Upper lobe of left lung (tissue), 6 donors: ENCODE results near the gene PGRMC2. TPM values are rescaled to one million over a fixed set of nuclear protein-coding genes. Genes with fewer than 3 reads are reported as not detected.

ENCODE experiments used
- ATAC-seq, 2 donors: fragments of 200-7000 bp; cut with Tn5 transposase; one replicate each; pipeline ENCODE4 v1.9.1; 2022; ENCODE audit warnings: mild to moderate bottlenecking in 2 of 2, moderate library complexity in 2 of 2; ENCODE audit not compliant: low FRiP score in 2 of 2
- DNase-seq, 2 donors: peaks; one replicate each; pipeline ENCODE4 v3.0.0-alpha.2; 2019 to 2020
- H3K27ac ChIP-seq, 4 donors: fragments of 200-600 bp; sonication (generic); one replicate each; pipeline ENCODE4 v1.5.1; 2016 to 2019
- H3K27me3 ChIP-seq, 4 donors: fragments of 200-600 bp; sonication (generic); one replicate each; pipeline ENCODE4 v1.5.1; 2017 to 2019
- H3K36me3 ChIP-seq, 4 donors: fragments of 200-600 bp; sonication (generic); one replicate each; pipeline ENCODE4 v1.5.1; 2016 to 2019
- H3K4me1 ChIP-seq, 4 donors: fragments of 200-600 bp; sonication (generic); one replicate each; pipeline ENCODE4 v1.5.1; 2018 to 2019
- H3K4me3 ChIP-seq, 4 donors: fragments of 200-600 bp; sonication (generic); one replicate each; pipeline ENCODE4 v1.5.1; 2017 to 2019; ENCODE audit warnings: mild to moderate bottlenecking in 2 of 4, moderate library complexity in 1 of 4
- H3K9me3 ChIP-seq, 4 donors: fragments of 200-600 bp; sonication (generic); one replicate each; pipeline ENCODE4 v1.5.1; 2018 to 2019
- CTCF ChIP-seq, 6 experiments: fragments of 450-650 bp in 4 of 6; fragments of 200-600 bp in 2 of 6; sonication (generic) in 2 of 6; IDR thresholded peaks; one replicate each; pipeline ENCODE4 v1.5.1; 2016 to 2019; ENCODE audit warnings: antibody characterized with exemption in 6 of 6
- EP300 ChIP-seq, 4 donors: sonication (generic); formaldehyde crosslinking; IDR thresholded peaks; one replicate each; pipeline ENCODE4 v1.5.1; 2017; ENCODE audit warnings: antibody characterized with exemption in 4 of 4, control low read depth in 2 of 4
- POLR2A ChIP-seq, 4 donors: fragments of 450-650 bp; IDR thresholded peaks; one replicate each; pipeline ENCODE4 v1.5.1; 2016 to 2017; ENCODE audit warnings: antibody characterized with exemption in 4 of 4, mild to moderate bottlenecking in 2 of 4
- POLR2AphosphoS5 ChIP-seq, 2 donors: sonication (generic); formaldehyde crosslinking; IDR thresholded peaks; one replicate each; pipeline ENCODE4 v1.5.1; 2017; ENCODE audit warnings: antibody characterized with exemption in 2 of 2
- WGBS, 2 donors: methylation state at CpG; one replicate each; pipeline ENCODE4 v1.1.5; 2017 to 2018; 5-methylcytosine and 5-hydroxymethylcytosine counted together
- total RNA-seq, 6 donors: library from RNA; depleted of rRNA in 4 of 6; stranded (reverse); fragments of >200 nt in 4 of 6; gene quantifications; one replicate each; pipeline versions ENCODE4 v1.1.0 to v1.2.1, GENCODE V29; 2016 to 2021
- donor health status: DM: no; HTN: no; CAD: no; lungs with moderate emphysema.
- donor health status: DM: no; HTN: yes; CAD: no; lungs with severe emphysema.

Gene PGRMC2
- total RNA-seq, 6 donors from 2014 or later: 6.3 to 56.0 (median 36.5) TPM

- no peaks in the 10 kb centered on the region for H3K9me3 ChIP-seq
- DNase-seq: no peak
- peaks cover 15 to 44% (median 26%) of the 10 kb centered on the region in 4 donors for H3K4me1 ChIP-seq
- no peak overlapping the region for H3K4me3 ChIP-seq
- ATAC-seq: no peak
- H3K27me3 ChIP-seq: no peaks in the 10 kb centered on the region
- H3K27ac ChIP-seq: no peak overlapping the region
- H3K36me3 ChIP-seq: no peaks in the 10 kb centered on the region
- TF ChIP-seq POLR2AphosphoS5 (IDR thresholded peaks at IDR 0.05) (no peak), POLR2A (IDR thresholded peaks at IDR 0.05) (no peak), CTCF (IDR thresholded peaks at IDR 0.05) (no peak), EP300 (IDR thresholded peaks at IDR 0.05) (no peak)
Observed at GRCh38 chr4:128282516-128282915, 5.1 kb downstream of the PGRMC2 start.

GRCh38 chr4:128281354-128281753 lies 6.3 kb downstream of the PGRMC2 start:
- no peaks in the 10 kb centered on the region for H3K27me3 ChIP-seq
- H3K4me1 ChIP-seq: peaks cover 14 to 39% (median 26%) of the 10 kb centered on the region in 4 donors
- H3K27ac ChIP-seq: no peak overlapping the region
- WGBS, 2 donors: 98 to 100% methylated on average over 1 of the region's 1 CpG
- no peaks in the 10 kb centered on the region for H3K9me3 ChIP-seq
- no peak overlapping the region for H3K4me3 ChIP-seq
- TF ChIP-seq POLR2A (IDR thresholded peaks at IDR 0.05) (no peak), POLR2AphosphoS5 (IDR thresholded peaks at IDR 0.05) (no peak), CTCF (IDR thresholded peaks at IDR 0.05) (no peak), EP300 (IDR thresholded peaks at IDR 0.05) (no peak)
- H3K36me3 ChIP-seq: no peaks in the 10 kb centered on the region
- no peak for ATAC-seq
- DNase-seq: no peak

GRCh38 chr4:128279624-128280225 lies 7.9 kb downstream of the PGRMC2 start:
- 62 to 73% methylated on average over 2 of the region's 2 CpGs for WGBS, 2 donors

GRCh38 chr4:128277856-128278255 lies 9.8 kb downstream of the PGRMC2 start:
- H3K4me3 ChIP-seq: no peak overlapping the region
- no peak overlapping the region for H3K27ac ChIP-seq
- peaks cover 0 to 15% (median 8%) of the 10 kb centered on the region in 4 donors for H3K4me1 ChIP-seq
- no peaks in the 10 kb centered on the region for H3K27me3 ChIP-seq
- no peaks in the 10 kb centered on the region for H3K36me3 ChIP-seq
- TF ChIP-seq EP300 (IDR thresholded peaks at IDR 0.05): no peak
- TF ChIP-seq CTCF (IDR thresholded peaks at IDR 0.05): no peak
- no peak for TF ChIP-seq POLR2A (IDR thresholded peaks at IDR 0.05)
- no peak for TF ChIP-seq POLR2AphosphoS5 (IDR thresholded peaks at IDR 0.05)
- ATAC-seq (no peak), DNase-seq (no peak)
- WGBS, 2 donors: 97 to 98% methylated on average over 3 of the region's 3 CpGs
- H3K9me3 ChIP-seq: no peaks in the 10 kb centered on the region

More at GRCh38 chr4:128279624-128280225, 7.9 kb downstream of the PGRMC2 start:
- Histone ChIP-seq H3K27me3 (no peaks in the 10 kb centered on the region), H3K4me1 (peaks cover 0 to 23% (median 14%) of the 10 kb centered on the region in 4 donors), H3K9me3 (no peaks in the 10 kb centered on the region), H3K27ac (no peak overlapping the region), H3K36me3 (no peaks in the 10 kb centered on the region), H3K4me3 (no peak overlapping the region)
- DNase-seq (no peak), ATAC-seq (no peak)
- TF ChIP-seq POLR2A (IDR thresholded peaks at IDR 0.05): no peak
- TF ChIP-seq CTCF (IDR thresholded peaks at IDR 0.05): no peak
- TF ChIP-seq EP300 (IDR thresholded peaks at IDR 0.05): no peak
- no peak for TF ChIP-seq POLR2AphosphoS5 (IDR thresholded peaks at IDR 0.05)

- Histone ChIP-seq H3K9me3 (no peaks in the 10 kb centered on the region), H3K4me3 (no peak overlapping the region), H3K36me3 (peaks cover 0 to 16% (median 7%) of the 10 kb centered on the region in 4 donors), H3K27ac (no peak overlapping the region), H3K27me3 (no peaks in the 10 kb centered on the region), H3K4me1 (peaks cover 0 to 10% (median 4%) of the 10 kb centered on the region in 4 donors)
- ATAC-seq: no peak
- DNase-seq: no peak
- TF ChIP-seq POLR2AphosphoS5 (IDR thresholded peaks at IDR 0.05) (no peak), EP300 (IDR thresholded peaks at IDR 0.05) (no peak), POLR2A (IDR thresholded peaks at IDR 0.05) (no peak), CTCF (IDR thresholded peaks at IDR 0.05) (no peak)
Observed at GRCh38 chr4:128275346-128275745, 12.3 kb downstream of the PGRMC2 start.
